ENCODE results near the gene EMILIN1.

Gene EMILIN1

GRCh38 chr2:27076323-27076722 lies 2.1 kb upstream of the EMILIN1 start:
- H3K4me1 Mint-ChIP-seq: peaks cover 36% of the 10 kb centered on the region
- H3K27me3 Mint-ChIP-seq: no peaks in the 10 kb centered on the region
- H3K36me3 Mint-ChIP-seq (ENCODE audit: insufficient read depth): peaks cover 10% of the 10 kb centered on the region
- H3K27ac Mint-ChIP-seq (ENCODE audit: low read depth): no peak overlapping the region
- no peak for DNase-seq (ENCODE audit: low spot score in 2 of 2)
- H3K4me3 Mint-ChIP-seq: no peak overlapping the region
- no peak for ATAC-seq (replicated peaks; ENCODE audit: extremely low read depth, poor library complexity, severe bottlenecking)
- no peaks in the 10 kb centered on the region for H3K9me3 Mint-ChIP-seq

- no peak for ATAC-seq (replicated peaks; ENCODE audit: extremely low read depth, poor library complexity, severe bottlenecking)
- H3K4me1 Mint-ChIP-seq: peaks cover 37% of the 10 kb centered on the region
- DNase-seq (ENCODE audit: low spot score in 2 of 2): no peak
- no peaks in the 10 kb centered on the region for H3K27me3 Mint-ChIP-seq
- no peak overlapping the region for H3K27ac Mint-ChIP-seq (ENCODE audit: low read depth)
- no peaks in the 10 kb centered on the region for H3K9me3 Mint-ChIP-seq
- no peak overlapping the region for H3K4me3 Mint-ChIP-seq
- peaks cover 10% of the 10 kb centered on the region for H3K36me3 Mint-ChIP-seq (ENCODE audit: insufficient read depth)
These were observed 1.2 kb upstream of the EMILIN1 start for GRCh38 chr2:27077231-27077630.

- DNase-seq (ENCODE audit: low spot score in 2 of 2) (no peak), ATAC-seq (replicated peaks; ENCODE audit: extremely low read depth, poor library complexity, severe bottlenecking) (no peak)
- no peaks in the 10 kb centered on the region for H3K27me3 Mint-ChIP-seq
- peak overlapping the region; percentile 65 for H3K27ac Mint-ChIP-seq (ENCODE audit: low read depth)
- H3K4me1 Mint-ChIP-seq: peaks cover 36% of the 10 kb centered on the region
- no peak overlapping the region for H3K4me3 Mint-ChIP-seq
- H3K9me3 Mint-ChIP-seq: no peaks in the 10 kb centered on the region
- H3K36me3 Mint-ChIP-seq (ENCODE audit: insufficient read depth): peaks cover 10% of the 10 kb centered on the region
These were observed 1.1 kb downstream of the EMILIN1 start for GRCh38 chr2:27079233-27080139.

GRCh38 chr2:27080140-27080469 lies 1.7 kb downstream of the EMILIN1 start:
- H3K27ac Mint-ChIP-seq (ENCODE audit: low read depth): peak overlapping the region; percentile 65
- ATAC-seq (replicated peaks; ENCODE audit: extremely low read depth, poor library complexity, severe bottlenecking) (no peak), DNase-seq (ENCODE audit: low spot score in 2 of 2) (no peak)
- H3K27me3 Mint-ChIP-seq: no peaks in the 10 kb centered on the region
- H3K9me3 Mint-ChIP-seq: no peaks in the 10 kb centered on the region
- no peak overlapping the region for H3K4me3 Mint-ChIP-seq
- peaks cover 10% of the 10 kb centered on the region for H3K36me3 Mint-ChIP-seq (ENCODE audit: insufficient read depth)
- peaks cover 30% of the 10 kb centered on the region for H3K4me1 Mint-ChIP-seq

GRCh38 chr2:27080603-27080936 lies 2.2 kb downstream of the EMILIN1 start:
- Mint-ChIP-seq H3K27ac (ENCODE audit: low read depth) (peak overlapping the region; percentile 68), H3K4me3 (peak overlapping the region; percentile 70), H3K4me1 (peaks cover 30% of the 10 kb centered on the region), H3K27me3 (no peaks in the 10 kb centered on the region), H3K36me3 (ENCODE audit: insufficient read depth) (peaks cover 8% of the 10 kb centered on the region), H3K9me3 (no peaks in the 10 kb centered on the region)
- DNase-seq (ENCODE audit: low spot score in 2 of 2): no peak
- no peak for ATAC-seq (replicated peaks; ENCODE audit: extremely low read depth, poor library complexity, severe bottlenecking)

GRCh38 chr2:27081984-27082772 lies 3.8 kb downstream of the EMILIN1 start:
- Mint-ChIP-seq H3K4me1 (peaks cover 33% of the 10 kb centered on the region), H3K4me3 (peak overlapping the region; percentile 70), H3K9me3 (no peaks in the 10 kb centered on the region), H3K36me3 (ENCODE audit: insufficient read depth) (peaks cover 7% of the 10 kb centered on the region), H3K27me3 (no peaks in the 10 kb centered on the region), H3K27ac (ENCODE audit: low read depth) (no peak overlapping the region)
- no peak for ATAC-seq (replicated peaks; ENCODE audit: extremely low read depth, poor library complexity, severe bottlenecking)
- DNase-seq (ENCODE audit: low spot score in 2 of 2): no peak

- Mint-ChIP-seq H3K4me3 (no peak overlapping the region), H3K9me3 (no peaks in the 10 kb centered on the region), H3K27ac (ENCODE audit: low read depth) (no peak overlapping the region), H3K36me3 (ENCODE audit: insufficient read depth) (peaks cover 7% of the 10 kb centered on the region), H3K4me1 (peaks cover 36% of the 10 kb centered on the region), H3K27me3 (no peaks in the 10 kb centered on the region)
- DNase-seq (ENCODE audit: low spot score in 2 of 2) (no peak), ATAC-seq (replicated peaks; ENCODE audit: extremely low read depth, poor library complexity, severe bottlenecking) (no peak)
These were observed 4.5 kb downstream of the EMILIN1 start for GRCh38 chr2:27082773-27083409.

- peaks cover 7% of the 10 kb centered on the region for H3K36me3 Mint-ChIP-seq (ENCODE audit: insufficient read depth)
- no peak for ATAC-seq (replicated peaks; ENCODE audit: extremely low read depth, poor library complexity, severe bottlenecking)
- peak overlapping the region; percentile 82 for H3K4me3 Mint-ChIP-seq
- H3K27ac Mint-ChIP-seq (ENCODE audit: low read depth): no peak overlapping the region
- H3K4me1 Mint-ChIP-seq: peaks cover 36% of the 10 kb centered on the region
- no peaks in the 10 kb centered on the region for H3K27me3 Mint-ChIP-seq
- no peak for DNase-seq (ENCODE audit: low spot score in 2 of 2)
- no peaks in the 10 kb centered on the region for H3K9me3 Mint-ChIP-seq
These were observed 5.2 kb downstream of the EMILIN1 start for GRCh38 chr2:27083410-27084296.

GRCh38 chr2:27084297-27085061 lies 6.1 kb downstream of the EMILIN1 start:
- peaks cover 7% of the 10 kb centered on the region for H3K36me3 Mint-ChIP-seq (ENCODE audit: insufficient read depth)
- no peaks in the 10 kb centered on the region for H3K27me3 Mint-ChIP-seq
- ATAC-seq (replicated peaks; ENCODE audit: extremely low read depth, poor library complexity, severe bottlenecking) (no peak), DNase-seq (ENCODE audit: low spot score in 2 of 2) (no peak)
- peaks cover 36% of the 10 kb centered on the region for H3K4me1 Mint-ChIP-seq
- no peak overlapping the region for H3K27ac Mint-ChIP-seq (ENCODE audit: low read depth)
- peak overlapping the region; percentile 82 for H3K4me3 Mint-ChIP-seq
- no peaks in the 10 kb centered on the region for H3K9me3 Mint-ChIP-seq

- no peaks in the 10 kb centered on the region for H3K27me3 Mint-ChIP-seq
- H3K27ac Mint-ChIP-seq (ENCODE audit: low read depth): peak overlapping the region; percentile 76
- H3K36me3 Mint-ChIP-seq (ENCODE audit: insufficient read depth): peaks cover 7% of the 10 kb centered on the region
- DNase-seq (ENCODE audit: low spot score in 2 of 2) (no peak), ATAC-seq (replicated peaks; ENCODE audit: extremely low read depth, poor library complexity, severe bottlenecking) (no peak)
- no peaks in the 10 kb centered on the region for H3K9me3 Mint-ChIP-seq
- peak overlapping the region; percentile 82 for H3K4me3 Mint-ChIP-seq
- H3K4me1 Mint-ChIP-seq: peaks cover 36% of the 10 kb centered on the region
These were observed 6.8 kb downstream of the EMILIN1 start for GRCh38 chr2:27085062-27085672.

GRCh38 chr2:27085673-27086089 lies 7.3 kb downstream of the EMILIN1 start:
- Mint-ChIP-seq H3K4me3 (peak overlapping the region; percentile 82), H3K27ac (ENCODE audit: low read depth) (peak overlapping the region; percentile 76), H3K36me3 (ENCODE audit: insufficient read depth) (peaks cover 7% of the 10 kb centered on the region), H3K27me3 (no peaks in the 10 kb centered on the region), H3K4me1 (peaks cover 34% of the 10 kb centered on the region), H3K9me3 (no peaks in the 10 kb centered on the region)
- ATAC-seq (replicated peaks; ENCODE audit: extremely low read depth, poor library complexity, severe bottlenecking) (no peak), DNase-seq (ENCODE audit: low spot score in 2 of 2) (no peak)
